T1000 (cell line): Measurements from ENCODE around the gene MYADML2.

ENCODE experiments used
- DNase-seq: peaks from one replicate; lab custom pipeline; 2025; ENCODE audit warnings: mixed read lengths; lab: John Stamatoyannopoulos, UW

The MYADML2 gene

DNA sequence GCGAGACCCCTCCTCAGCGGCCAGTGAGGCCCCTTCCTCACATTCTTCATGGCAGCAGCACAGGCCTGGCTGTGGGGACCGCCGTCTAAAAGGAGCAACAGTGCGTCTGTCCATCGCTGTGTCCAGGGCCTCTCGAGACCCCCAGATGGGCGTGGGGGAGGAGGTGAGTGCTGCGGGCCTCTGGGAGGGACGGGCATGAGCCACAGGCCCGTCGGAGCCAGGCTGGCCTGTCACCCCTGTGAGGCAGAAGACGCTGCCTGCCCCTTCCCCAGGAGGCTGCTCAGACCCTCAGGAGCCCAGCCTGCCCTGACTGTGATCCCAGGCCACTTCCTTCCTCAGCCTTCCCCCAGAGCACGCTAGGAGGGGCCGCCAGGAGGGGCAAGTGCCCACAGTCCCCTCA lies 7.8 kb downstream of the MYADML2 start:
- DNase-seq = no peak

DNA sequence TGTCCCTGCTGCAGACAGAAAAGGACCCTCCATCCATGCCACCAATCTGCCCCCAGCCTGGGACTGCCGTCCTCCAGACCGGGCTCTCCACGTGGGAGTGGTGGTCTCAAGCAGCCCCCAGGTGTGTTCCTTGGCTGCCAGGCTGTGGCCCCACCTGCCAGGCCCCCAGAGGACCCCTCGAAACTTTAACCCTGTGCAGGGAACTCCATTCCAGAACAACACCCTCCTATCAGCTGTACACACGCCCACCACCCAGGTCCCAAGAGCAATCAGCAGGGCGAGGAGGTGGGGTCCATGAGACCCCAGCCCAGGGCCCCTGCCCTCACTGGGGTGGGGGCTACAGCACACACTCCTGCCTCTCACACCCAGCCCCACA lies 11.3 kb downstream of the MYADML2 start:
- no peak for DNase-seq

DNA sequence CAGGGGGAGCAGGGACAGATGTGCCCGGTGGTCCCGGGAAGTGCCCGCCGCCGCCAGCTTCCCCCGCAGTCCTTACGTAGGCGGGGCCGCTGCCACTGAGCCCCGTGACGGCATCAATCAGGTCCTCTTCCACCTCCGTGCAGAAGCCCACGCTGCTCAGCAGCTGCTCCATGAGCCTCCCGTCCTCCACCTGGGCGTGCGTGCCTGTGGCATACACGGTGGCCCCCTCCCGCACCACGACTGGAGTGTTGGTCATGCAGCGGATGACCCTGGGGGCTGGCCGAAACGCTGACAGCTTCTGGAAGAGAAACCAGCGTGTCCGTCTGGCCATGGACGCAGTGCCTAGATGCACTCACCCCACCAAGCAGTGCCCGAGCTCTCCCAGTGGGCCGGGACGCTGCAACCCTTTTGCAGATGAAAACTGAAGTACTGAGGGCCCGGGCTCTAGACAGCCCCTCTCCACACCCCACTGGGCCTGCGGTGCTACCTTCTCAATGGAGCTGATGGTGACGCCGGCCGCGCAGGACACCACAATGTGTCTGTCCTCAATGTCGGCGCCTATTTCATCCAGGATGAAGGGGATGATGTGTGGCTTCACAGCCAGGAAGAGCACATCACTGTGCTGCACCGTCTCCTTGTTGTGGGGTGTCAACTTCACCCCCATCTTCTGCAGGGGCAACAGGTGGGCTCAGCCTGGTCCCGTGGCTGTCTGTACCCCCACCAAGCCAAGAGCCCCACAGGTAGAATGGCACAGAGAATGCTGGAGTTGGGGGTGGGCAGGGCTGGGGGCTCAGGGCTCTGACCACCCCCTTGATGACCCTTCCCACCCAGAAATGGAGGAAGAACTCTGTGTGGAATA lies 12.0 kb downstream of the MYADML2 start:
- DNase-seq = no peak

DNA sequence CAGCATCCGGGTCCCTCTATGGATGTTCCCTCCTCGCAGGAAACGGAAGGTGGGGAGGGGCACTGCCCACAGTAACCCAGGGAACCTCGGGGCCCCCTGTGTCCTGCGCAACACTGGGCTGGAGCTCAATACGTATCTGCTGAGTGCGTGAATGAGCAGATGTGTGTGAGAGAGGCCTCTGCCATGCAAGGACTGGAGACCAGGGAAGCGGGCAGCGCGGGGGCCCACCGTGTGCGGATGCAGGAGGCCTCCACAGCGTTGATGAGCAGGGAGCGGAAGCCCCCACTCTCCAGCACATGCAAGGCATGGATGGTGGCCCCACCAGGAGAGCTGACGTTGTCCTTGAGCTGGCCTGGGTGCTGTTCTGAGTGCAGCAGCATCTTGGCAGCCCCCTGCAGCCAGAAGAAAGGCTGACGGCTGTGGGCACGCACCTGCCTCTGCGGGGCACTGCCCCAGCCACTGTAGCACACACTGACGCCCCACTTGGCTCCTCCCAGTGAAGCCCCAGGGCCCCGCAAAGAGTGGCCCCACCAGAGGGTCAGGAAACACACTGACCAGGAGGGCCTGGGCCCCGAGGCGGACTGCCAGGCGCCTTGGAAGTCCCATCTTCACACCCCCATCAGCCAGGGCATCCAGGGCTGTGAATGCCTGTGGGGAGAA lies 12.8 kb downstream of the MYADML2 start:
- DNase-seq = no peak

DNA sequence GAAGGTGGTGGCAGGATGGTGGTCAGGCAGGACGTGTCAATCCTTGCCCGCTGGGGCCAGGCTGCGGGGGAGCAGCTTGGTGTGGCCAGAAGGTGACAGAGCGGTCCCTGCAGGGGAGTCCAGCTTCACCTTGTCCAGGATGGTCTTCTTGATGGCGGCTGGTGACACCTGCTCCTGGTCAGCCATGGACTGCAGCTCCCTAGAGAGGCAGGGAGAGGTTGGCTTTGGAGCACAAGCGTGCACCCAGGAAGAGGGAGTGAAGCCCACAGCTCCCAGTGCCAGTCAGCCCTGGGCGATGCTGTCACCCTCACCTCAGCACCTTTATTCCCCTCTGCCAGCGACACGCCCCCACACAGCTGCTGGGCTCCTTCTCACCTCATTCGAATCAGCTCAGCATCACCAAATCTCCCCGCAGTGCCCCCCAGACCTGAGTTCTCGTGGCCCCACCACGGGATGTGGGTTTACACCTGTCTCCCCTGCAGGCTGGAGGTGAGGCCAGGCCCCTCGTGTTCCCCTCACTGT lies 13.8 kb downstream of the MYADML2 start:
- DNase-seq = no peak

DNA sequence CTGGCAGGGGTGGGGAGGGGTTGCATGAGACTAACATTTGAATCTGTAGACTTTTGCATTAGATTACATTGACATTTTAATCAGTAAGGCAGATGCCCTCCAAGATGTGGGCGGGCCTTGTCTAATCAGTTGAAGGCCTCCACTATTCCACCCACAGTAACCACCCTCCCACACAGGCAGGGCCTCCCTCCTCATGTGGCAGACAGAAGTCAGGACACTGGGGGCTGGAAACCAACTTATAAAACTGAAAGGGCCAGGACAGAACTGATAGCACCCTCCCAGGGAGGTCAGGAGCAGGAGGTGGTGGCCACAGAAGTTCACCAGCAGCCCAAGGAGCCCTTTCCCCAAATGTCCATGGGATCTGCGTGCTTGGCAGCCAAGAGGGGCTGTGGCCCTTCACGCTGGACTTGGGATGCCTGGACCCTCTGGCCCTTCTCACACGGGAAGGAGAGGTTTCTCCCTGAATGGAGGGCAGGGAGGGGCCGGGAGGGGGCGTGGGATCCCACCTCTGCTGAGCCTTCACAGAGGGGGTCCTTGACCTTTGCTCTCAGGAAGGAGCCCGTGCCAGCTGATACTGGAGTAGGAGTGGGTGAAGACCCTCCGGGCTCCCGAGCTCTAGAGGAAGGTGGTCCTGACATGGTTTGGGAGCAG lies 14.6 kb downstream of the MYADML2 start:
- DNase-seq = no peak

DNA sequence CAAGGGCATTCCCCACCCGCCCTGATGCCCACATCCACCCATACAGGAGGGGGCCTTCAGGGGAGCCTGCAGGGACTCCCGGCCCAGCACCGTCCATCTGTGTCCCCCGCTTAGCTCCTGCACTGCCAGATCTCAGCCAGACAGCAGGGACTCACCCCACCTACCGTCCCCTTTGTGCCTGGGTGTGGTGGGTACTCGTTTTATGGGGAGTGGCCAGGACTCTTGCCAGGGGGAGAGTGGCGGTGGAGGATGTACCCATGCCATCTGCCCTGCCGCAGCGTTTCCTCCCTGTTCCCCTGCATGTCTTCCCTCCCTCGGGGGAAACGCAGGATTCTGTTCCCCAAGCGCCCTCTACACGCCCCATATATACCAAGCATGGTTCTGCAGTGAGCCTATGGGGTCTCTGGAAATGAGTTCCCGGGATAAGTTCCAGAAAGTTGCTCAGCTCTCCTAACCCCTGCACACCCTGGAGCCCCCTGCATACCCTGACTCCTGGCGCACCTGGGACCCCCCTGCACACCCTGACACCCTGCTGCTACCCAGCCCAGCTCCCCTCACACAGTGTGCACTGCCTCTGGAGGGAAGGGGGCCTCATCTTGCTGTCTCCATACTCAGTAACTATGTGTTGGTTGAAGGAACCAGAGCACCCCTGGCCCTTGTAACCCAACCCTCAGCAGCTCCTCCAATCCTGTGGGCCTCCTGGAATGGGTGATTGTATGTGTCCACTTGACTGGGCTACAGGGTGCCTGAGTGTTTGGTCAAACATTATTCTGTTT lies 15.3 kb downstream of the MYADML2 start:
- DNase-seq = no peak

DNA sequence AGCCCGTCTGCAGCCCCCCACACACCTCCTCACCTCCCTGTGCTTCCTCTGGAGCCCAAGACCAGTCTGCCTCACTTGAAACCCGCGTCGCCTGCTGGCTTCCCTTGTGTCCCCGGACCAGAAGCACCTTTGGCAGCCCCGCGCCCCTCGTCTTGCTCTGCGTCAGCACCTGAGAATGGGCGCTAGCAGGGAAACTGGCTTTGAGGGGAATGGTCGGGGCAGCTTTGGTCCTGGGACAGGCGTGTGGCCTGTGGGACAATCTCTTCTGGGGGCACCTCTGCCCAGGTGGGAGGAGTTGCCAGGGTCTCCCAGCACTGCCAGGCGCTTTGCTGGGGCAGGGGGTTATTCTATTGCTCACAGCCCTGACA lies 15.9 kb downstream of the MYADML2 start:
- no peak for DNase-seq

DNA sequence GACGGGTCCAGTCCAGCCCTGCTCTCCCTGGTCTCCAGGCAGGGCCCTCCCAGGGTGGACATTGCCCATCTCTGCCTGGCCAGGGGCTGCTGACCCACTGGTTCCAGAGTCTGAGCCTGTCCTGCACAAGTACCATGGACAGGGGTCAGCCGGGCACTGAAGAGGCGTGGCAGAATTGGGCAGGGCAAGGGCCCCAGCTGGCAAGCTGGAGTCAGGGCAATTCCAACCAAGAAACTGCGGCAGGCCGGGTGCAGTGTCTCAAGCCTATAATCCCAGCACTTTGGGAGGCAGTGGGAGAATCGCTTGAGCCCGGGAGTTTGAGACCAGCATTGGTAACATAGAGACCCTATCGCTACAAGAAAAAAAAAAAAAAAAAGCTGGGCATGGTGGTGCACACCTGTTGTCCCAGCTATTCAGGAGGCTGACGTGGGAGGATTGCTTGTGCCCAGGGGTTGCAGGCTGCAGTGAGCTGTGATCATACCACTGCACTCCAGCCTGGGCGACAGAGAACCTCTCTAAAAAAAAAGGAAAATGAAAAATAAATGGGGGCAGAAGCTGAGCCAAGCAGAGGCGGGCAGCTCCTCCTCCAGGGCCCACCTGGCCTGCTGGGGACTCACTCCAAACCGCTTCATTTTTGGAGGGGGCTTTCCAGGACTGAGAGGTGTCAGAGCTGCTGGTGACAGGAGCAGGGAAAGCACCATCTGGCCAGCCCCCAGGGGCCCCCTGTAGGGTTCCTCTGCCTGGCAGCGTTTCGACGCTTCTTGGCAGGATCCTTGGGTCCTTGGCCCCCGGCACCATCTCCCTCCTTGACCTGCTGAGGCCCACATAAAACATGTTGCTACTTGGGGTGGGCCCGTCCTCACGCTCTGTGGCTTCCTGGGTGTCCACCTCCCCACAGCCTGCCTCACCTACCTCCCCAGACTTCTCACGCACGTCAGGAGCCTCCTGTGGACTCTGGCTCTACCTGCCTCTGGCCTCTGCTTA lies 16.6 kb downstream of the MYADML2 start:
- DNase-seq = no peak

DNA sequence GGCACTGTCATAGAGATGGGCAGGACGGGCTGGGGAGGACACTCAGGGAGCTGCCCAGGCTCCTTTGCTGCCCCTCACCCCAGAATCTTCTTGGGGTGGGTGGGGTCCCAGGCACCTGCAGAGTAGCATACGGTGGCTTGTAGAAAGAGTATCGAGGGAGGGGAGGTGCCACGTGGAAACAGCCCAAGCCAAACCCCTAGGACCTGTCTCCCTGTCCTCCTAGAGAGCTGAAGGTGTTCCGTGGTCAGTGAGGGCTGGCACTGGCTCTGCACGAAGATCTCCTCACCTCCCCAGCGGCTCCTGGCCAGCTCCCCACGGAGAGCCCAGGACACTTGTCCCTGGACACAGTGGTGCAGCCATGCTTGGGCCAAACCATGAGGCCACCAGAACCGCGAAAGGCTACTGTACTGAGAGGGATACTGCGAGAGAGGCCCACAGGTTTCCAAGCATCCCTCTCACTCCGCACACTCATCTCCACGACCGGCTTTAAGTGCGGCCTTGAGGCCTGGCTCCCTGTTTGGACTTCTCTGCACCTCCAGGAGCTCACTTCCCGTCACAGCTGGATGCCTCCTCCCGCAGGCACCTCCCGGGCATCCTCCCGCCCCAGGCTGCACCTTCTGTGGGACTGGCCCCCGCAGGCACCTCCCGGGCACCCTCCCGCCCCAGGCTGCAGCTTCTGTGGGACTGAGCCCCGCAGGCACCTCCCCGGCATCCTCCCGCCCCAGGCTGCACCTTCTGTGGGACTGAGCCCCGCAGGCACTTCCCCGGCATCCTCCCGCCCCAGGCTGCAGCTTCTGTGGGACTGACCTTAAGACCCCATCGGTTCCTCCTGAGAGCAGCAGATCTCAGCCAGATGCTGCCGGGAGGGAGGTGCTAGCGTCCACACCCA lies 17.5 kb downstream of the MYADML2 start:
- DNase-seq = no peak

DNA sequence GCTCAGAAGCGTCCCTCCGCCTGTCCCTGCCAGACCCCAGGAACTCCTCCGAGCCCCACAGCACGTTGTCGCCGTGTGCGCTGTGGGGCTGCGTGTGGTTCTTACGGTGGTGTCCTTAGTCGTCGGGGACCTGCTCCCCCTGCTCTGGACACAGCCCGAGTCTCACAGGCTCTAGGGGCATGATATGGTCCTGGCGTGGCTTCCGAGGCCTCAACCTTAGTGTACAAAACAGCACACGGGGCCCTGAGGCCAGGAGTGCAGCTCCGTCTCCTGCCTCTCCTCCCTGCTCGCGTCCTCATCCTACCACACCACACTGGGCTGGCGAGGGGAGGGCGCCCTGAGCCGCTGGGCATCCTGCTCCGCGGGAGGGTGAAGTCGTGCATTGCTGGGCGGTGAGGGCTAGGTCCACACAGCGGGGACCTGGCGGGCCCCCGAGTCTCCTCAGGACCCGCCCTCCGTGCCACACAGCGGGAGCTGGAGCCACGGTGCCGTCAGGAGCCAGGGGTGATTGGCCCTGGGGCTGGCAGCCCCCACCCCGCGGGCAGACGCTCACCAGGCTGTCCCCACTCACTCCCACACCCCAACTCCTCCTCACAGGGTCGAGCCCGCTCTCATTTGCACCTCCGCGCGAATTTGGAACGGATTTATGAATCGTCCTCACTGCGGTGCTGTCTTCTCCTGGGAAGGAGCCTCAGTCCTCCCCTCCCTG lies 18.3 kb downstream of the MYADML2 start:
- DNase-seq = peak; percentile 54

DNA sequence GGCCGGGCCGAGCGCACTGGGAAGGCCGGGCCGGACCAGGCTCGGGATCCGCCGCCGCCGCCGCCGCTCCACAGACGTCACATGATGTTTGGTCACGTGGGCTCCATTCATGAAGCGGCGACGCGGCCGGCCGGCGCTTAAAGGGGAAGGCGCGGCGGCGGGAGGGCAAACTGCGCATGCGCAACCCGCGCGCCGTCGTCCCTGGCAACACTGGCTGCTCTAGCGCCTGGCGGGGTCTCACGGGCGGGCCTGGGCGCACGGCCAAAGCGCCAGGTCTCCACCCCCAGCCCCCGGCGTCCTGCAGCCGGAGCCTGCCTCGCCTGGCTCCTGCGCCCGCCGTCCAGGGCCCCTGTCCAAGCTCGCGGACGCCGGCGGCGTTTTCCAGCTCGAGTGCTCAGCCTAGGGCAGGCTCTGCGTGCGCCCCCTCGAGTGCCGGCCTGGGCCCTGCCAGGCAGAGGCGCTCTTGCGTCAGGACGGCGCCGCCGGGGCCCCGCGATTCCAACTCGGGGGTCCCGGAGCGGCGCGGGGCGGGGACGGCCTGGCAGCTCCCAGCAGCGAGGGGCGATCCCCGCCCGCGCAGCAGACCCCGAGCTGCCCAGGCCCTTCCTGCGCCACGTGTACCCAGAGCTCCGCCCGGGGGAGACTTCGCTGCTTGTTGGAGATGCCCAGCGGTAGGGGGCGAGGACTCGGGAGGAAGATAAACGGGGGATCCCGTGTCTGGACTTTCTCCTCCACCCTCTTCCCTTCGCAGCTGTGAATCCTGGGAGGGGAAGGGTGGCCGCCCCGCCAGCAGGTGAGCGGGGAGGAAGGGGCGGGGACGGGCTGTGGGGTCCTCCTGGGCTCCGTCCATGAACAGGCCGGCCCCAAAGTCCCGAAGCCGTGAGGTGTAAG lies 19.1 kb downstream of the MYADML2 start, which contains the start of gene MAFG:
TSS of gene MAFG (minus strand) at position 83 of the 891 bp plus-strand sequence. CDS start 4,550 bp downstream, outside the sequence.
- DNase-seq = peak; percentile 99

DNA sequence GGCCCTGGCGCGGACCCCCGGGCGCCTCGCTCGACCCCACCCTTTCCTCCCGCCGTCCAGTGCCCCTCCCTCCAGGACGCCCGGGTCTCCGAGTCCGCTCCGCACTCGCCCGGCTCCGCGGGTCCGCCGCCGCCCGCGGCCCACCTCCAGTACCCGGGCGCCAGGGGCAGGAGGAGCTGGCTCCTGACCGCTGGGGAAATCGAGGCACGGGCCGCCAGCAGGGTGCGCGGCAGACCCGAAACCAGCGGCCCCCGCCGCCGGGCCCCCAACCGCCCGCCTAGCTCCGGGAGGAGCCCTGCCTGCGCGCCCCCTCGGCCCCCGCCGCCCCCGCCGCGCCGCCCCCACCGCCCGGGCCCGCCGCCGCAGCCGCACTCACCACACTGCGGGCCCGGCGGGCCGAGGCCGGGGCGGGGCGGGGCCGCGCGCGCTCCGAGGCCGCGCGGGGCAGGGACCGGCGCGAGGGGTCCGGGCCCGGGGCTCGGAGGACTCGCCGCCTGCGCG lies 19.8 kb downstream of the MYADML2 start:
- no peak for DNase-seq

DNA sequence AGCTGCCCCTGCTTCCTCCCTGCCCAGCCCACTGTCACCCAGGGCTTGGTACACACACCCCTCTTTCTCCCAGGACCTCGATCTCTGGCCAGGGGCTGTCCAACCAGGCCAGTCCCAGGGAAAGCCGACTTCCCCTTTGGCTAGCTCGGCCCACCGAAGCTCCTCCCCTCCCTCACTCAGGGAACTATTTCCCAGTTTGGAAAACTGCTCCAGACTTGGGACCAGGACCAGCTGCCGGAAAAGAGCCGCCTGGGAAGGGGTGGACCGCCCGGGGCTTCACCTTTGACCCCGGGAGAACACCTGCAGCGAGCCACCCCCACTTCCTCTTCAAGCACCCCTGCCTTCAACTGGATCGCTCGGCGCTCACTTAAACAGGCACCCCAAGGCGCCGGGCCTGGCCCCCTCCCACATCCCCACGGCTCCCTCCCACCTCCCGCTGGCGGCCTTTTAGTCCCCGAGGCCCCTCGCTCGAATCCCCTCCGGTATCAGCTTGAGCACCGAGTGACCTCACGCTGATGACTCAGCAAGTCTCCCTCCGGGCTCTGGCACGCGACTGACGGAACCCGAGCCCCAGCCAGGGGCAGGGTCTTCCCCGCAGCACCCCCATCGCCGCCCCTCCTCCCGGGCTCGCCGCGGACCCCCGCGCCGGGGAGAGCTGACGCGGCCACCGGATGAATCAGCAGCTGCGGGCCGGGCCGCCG lies 20.4 kb downstream of the MYADML2 start:
- DNase-seq = peak; percentile 92

DNA sequence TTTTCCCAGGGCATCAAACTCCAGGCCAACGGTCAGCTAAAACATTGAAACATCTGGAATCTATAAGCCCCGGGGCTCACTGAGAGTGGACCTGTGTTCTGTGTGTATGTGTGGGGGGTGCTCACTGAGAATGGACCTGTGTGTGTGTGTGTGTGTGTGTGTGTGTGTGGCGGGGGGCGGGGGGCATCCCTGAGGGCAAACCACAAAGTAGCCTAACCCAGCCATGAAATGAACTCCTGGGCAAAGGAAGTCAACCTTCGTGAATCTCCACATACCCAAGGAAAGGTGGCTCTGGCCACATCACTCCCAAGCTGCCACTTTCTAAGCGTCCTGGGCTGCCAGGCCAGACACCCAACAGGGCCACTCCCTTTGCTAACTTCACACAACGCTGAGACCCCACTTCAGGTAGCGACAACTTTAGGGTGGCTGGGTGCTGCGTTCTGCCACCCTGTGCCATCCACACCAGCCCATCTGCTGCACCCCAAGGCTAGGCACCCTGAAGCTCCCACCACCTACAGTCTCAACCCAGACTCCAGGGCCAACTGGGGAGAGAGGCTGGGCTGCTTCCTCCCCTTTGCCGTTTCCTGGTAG lies 21.1 kb downstream of the MYADML2 start:
- DNase-seq = no peak
